ENCODE measurements around the gene FOXC1. TPM values are rescaled to one million over a fixed set of nuclear protein-coding genes. Genes with fewer than 3 reads are reported as not detected.

Gene FOXC1
- total RNA-seq, 1 donor from 2014 or later: 27.6 TPM

GRCh38 chr6:1598433-1598832 is 11.3 kb upstream of the FOXC1 start:
- TF ChIP-seq CTCF (IDR thresholded peaks at IDR 0.05; ENCODE audit: insufficient read depth, low read length, poor library complexity, severe bottlenecking): no peak
- no peak for DNase-seq (ENCODE audit: low read depth)
- H3K36me3 ChIP-seq (ENCODE audit: control insufficient read depth, insufficient read depth, low read length): no peaks in the 10 kb centered on the region
- H3K4me3 ChIP-seq (ENCODE audit: low read depth, low read length): no peak overlapping the region
- peaks cover 31% of the 10 kb centered on the region for H3K27me3 ChIP-seq (ENCODE audit: control insufficient read depth, insufficient read depth, low read length)

GRCh38 chr6:1598886-1599285 is 10.8 kb upstream of the FOXC1 start:
- DNase-seq (ENCODE audit: low read depth): no peak
- peaks cover 27% of the 10 kb centered on the region for H3K27me3 ChIP-seq (ENCODE audit: control insufficient read depth, insufficient read depth, low read length)
- TF ChIP-seq CTCF (IDR thresholded peaks at IDR 0.05; ENCODE audit: insufficient read depth, low read length, poor library complexity, severe bottlenecking): no peak
- no peak overlapping the region for H3K4me3 ChIP-seq (ENCODE audit: low read depth, low read length)
- no peaks in the 10 kb centered on the region for H3K36me3 ChIP-seq (ENCODE audit: control insufficient read depth, insufficient read depth, low read length)

GRCh38 chr6:1599469-1599868 is 10.2 kb upstream of the FOXC1 start:
- peaks cover 22% of the 10 kb centered on the region for H3K27me3 ChIP-seq (ENCODE audit: control insufficient read depth, insufficient read depth, low read length)
- no peak for DNase-seq (ENCODE audit: low read depth)
- H3K4me3 ChIP-seq (ENCODE audit: low read depth, low read length): no peak overlapping the region
- no peaks in the 10 kb centered on the region for H3K36me3 ChIP-seq (ENCODE audit: control insufficient read depth, insufficient read depth, low read length)
- TF ChIP-seq CTCF (IDR thresholded peaks at IDR 0.05; ENCODE audit: insufficient read depth, low read length, poor library complexity, severe bottlenecking): no peak

- TF ChIP-seq CTCF (IDR thresholded peaks at IDR 0.05; ENCODE audit: insufficient read depth, low read length, poor library complexity, severe bottlenecking): no peak
- no peak overlapping the region for H3K4me3 ChIP-seq (ENCODE audit: low read depth, low read length)
- no peak for DNase-seq (ENCODE audit: low read depth)
- no peaks in the 10 kb centered on the region for H3K36me3 ChIP-seq (ENCODE audit: control insufficient read depth, insufficient read depth, low read length)
- peaks cover 23% of the 10 kb centered on the region for H3K27me3 ChIP-seq (ENCODE audit: control insufficient read depth, insufficient read depth, low read length)
Observed at GRCh38 chr6:1600063-1600763, 9.5 kb upstream of the FOXC1 start.

GRCh38 chr6:1600764-1601157 is 9.0 kb upstream of the FOXC1 start:
- Histone ChIP-seq H3K27me3 (ENCODE audit: control insufficient read depth, insufficient read depth, low read length) (peaks cover 24% of the 10 kb centered on the region), H3K36me3 (ENCODE audit: control insufficient read depth, insufficient read depth, low read length) (no peaks in the 10 kb centered on the region)
- no peak for DNase-seq (ENCODE audit: low read depth)

More at GRCh38 chr6:1600764-1601157, 9.0 kb upstream of the FOXC1 start:
- TF ChIP-seq CTCF (IDR thresholded peaks at IDR 0.05; ENCODE audit: insufficient read depth, low read length, poor library complexity, severe bottlenecking): no peak
- H3K4me3 ChIP-seq (ENCODE audit: low read depth, low read length): no peak overlapping the region

All from kidney epithelial cell (primary cell).